Calu3 (cell line): Measurements from ENCODE around the gene EMC7. TPM values are rescaled to one million over a fixed set of nuclear protein-coding genes. Genes with fewer than 3 reads are reported as not detected.
"Not testable (repeated sequence)": the region's sequence is repeated elsewhere in the genome, so short reads cannot be mapped to it uniquely, and the experiment has no call there.

Source experiments
- BruUV-seq: library from RNA; stranded (reverse); fragments of 400-500 nt; replicated peaks from 2 replicates; lab custom pipeline; 2021; lab: Mats Ljungman, UMichigan
- CTCF ChIA-PET: fragments of 300-600 bp; sonication (Branson Sonifier 250); formaldehyde crosslinking; loops from one replicate; lab custom pipeline; 2022; ENCODE audit warnings: antibody characterized with exemption; lab: Charles Lee
- DNase-seq: peaks from one replicate; pipeline ENCODE4 v3.0.0; 2022
- H3K27ac Mint-ChIP-seq: one replicate; pipeline ENCODE4 v1.8.0; 2022; ENCODE audit warnings: mixed read lengths; ENCODE audit not compliant: unreplicated experiment
- H3K27me3 Mint-ChIP-seq: one replicate; pipeline ENCODE4 v1.8.0; 2022; ENCODE audit warnings: mixed read lengths; ENCODE audit not compliant: unreplicated experiment
- H3K36me3 Mint-ChIP-seq: one replicate; pipeline ENCODE4 v1.8.0; 2022; ENCODE audit warnings: mild to moderate bottlenecking, moderate library complexity, mixed read lengths; ENCODE audit not compliant: insufficient read depth, unreplicated experiment
- H3K4me1 Mint-ChIP-seq: one replicate; pipeline ENCODE4 v1.8.0; 2022; ENCODE audit warnings: mild to moderate bottlenecking, low read depth, mixed read lengths; ENCODE audit not compliant: unreplicated experiment
- H3K4me3 Mint-ChIP-seq: one replicate; pipeline ENCODE4 v1.8.0; 2022; ENCODE audit warnings: mild to moderate bottlenecking, low read depth, moderate library complexity, mixed read lengths; ENCODE audit not compliant: unreplicated experiment
- H3K9me3 Mint-ChIP-seq: one replicate; pipeline ENCODE4 v1.8.0; 2022; ENCODE audit warnings: low read depth, mixed read lengths; ENCODE audit not compliant: unreplicated experiment
- CTCF ChIP-seq: fragments of 200-600 bp; IDR thresholded peaks from one replicate; pipeline ENCODE4 v1.8.0; 2022; ENCODE audit warnings: antibody characterized with exemption; ENCODE audit not compliant: unreplicated experiment
- intact Hi-C: fragments of 100-400 bp; cut with micrococcal nuclease; formaldehyde crosslinking; loops from one replicate; pipeline ENCODE4 v1.10.0; 2022; ENCODE audit not compliant: unreplicated experiment
- total RNA-seq: library from RNA; stranded (reverse); gene quantifications from 2 replicates; pipeline ENCODE4 v1.2.3, GENCODE V29; 2022

The EMC7 gene
- total RNA-seq, 1 experiment from 2014 or later: 34.3 TPM

GRCh38 chr15:34122771-34123183 is 21.1 kb upstream of the EMC7 start:
- no peaks in the 10 kb centered on the region for H3K27me3 Mint-ChIP-seq
- TF ChIP-seq CTCF: no peak
- CTCF ChIA-PET: interaction anchor here (0.9 kb wide), 1 partner anchor 24 kb away, joined by 5 read pairs; no protein-coding TSS in a partner anchor
- no peaks in the 10 kb centered on the region for H3K36me3 Mint-ChIP-seq
- no peaks in the 10 kb centered on the region for H3K4me1 Mint-ChIP-seq
- no peak overlapping the region for H3K4me3 Mint-ChIP-seq
- H3K27ac Mint-ChIP-seq: peak overlapping the region; percentile 30
- intact Hi-C loops: no loop called here
- no TSS peak for BruUV-seq
- H3K9me3 Mint-ChIP-seq: peaks cover 2% of the 10 kb centered on the region
- peak; percentile 29 for DNase-seq

- CTCF ChIA-PET, H3K4me3 Mint-ChIP-seq, BruUV-seq: not testable (repeated sequence)
Measured at GRCh38 chr15:34121786-34122185, 20.1 kb upstream of the EMC7 start.

GRCh38 chr15:34120420-34120819 is 18.8 kb upstream of the EMC7 start:
- H3K27me3 Mint-ChIP-seq, intact Hi-C loops, H3K4me1 Mint-ChIP-seq, H3K36me3 Mint-ChIP-seq, H3K4me3 Mint-ChIP-seq, H3K9me3 Mint-ChIP-seq, DNase-seq, CTCF ChIA-PET, BruUV-seq, H3K27ac Mint-ChIP-seq: not testable (repeated sequence)

More at GRCh38 chr15:34121786-34122185, 20.1 kb upstream of the EMC7 start:
- H3K36me3 Mint-ChIP-seq, H3K27me3 Mint-ChIP-seq, DNase-seq, H3K27ac Mint-ChIP-seq, intact Hi-C loops, H3K9me3 Mint-ChIP-seq, H3K4me1 Mint-ChIP-seq: not testable (repeated sequence)

- intact Hi-C loops: no loop called here
- no peak for DNase-seq
- H3K4me3 Mint-ChIP-seq: no peak overlapping the region
- no peaks in the 10 kb centered on the region for H3K36me3 Mint-ChIP-seq
- H3K9me3 Mint-ChIP-seq: peaks cover 2% of the 10 kb centered on the region
- no peak overlapping the region for H3K27ac Mint-ChIP-seq
- H3K27me3 Mint-ChIP-seq: no peaks in the 10 kb centered on the region
- no peak for TF ChIP-seq CTCF
- no TSS peak for BruUV-seq
- no peaks in the 10 kb centered on the region for H3K4me1 Mint-ChIP-seq
- CTCF ChIA-PET: no interaction called here
Measured at GRCh38 chr15:34119291-34119690, 17.6 kb upstream of the EMC7 start.

GRCh38 chr15:34116620-34117019 is 15.0 kb upstream of the EMC7 start:
- no peak overlapping the region for H3K4me3 Mint-ChIP-seq
- intact Hi-C loops: no loop called here
- BruUV-seq: no TSS peak
- DNase-seq: no peak
- no peak overlapping the region for H3K27ac Mint-ChIP-seq
- no peaks in the 10 kb centered on the region for H3K27me3 Mint-ChIP-seq
- H3K36me3 Mint-ChIP-seq: no peaks in the 10 kb centered on the region
- no peak for TF ChIP-seq CTCF
- H3K4me1 Mint-ChIP-seq: no peaks in the 10 kb centered on the region
- peaks cover 2% of the 10 kb centered on the region for H3K9me3 Mint-ChIP-seq
- CTCF ChIA-PET: no interaction called here
